HG03439 (cell line): ENCODE measurements around the gene TMEM11.

ENCODE experiments used
- ATAC-seq: cut with Tn5 transposase; IDR thresholded peaks from one replicate; pipeline ENCODE4 v1.9.1; 2021; ENCODE audit warnings: mild to moderate bottlenecking, moderate library complexity; ENCODE audit not compliant: unreplicated experiment

TMEM11 gene

GRCh38 chr17:21163101-21163500, 50.9 kb downstream of the TMEM11 start:
- no peak for ATAC-seq

GRCh38 chr17:21162394-21162775, 51.6 kb downstream of the TMEM11 start:
- ATAC-seq = no peak

GRCh38 chr17:21161498-21162393, 52.2 kb downstream of the TMEM11 start:
- ATAC-seq = no peak

- no peak for ATAC-seq
Observed at GRCh38 chr17:21160401-21160800, 53.6 kb downstream of the TMEM11 start.

GRCh38 chr17:21157586-21158370, 56.2 kb downstream of the TMEM11 start:
- no peak for ATAC-seq

- no peak for ATAC-seq
Observed at GRCh38 chr17:21152731-21153130, 61.2 kb downstream of the TMEM11 start.

GRCh38 chr17:21149621-21150020, 64.3 kb downstream of the TMEM11 start:
- no peak for ATAC-seq
